Measurements from ENCODE around the gene HERC2.
"Not testable (repeated sequence)": the region's sequence is repeated elsewhere in the genome, so short reads cannot be mapped to it uniquely, and the experiment has no call there.

The HERC2 gene

DNA sequence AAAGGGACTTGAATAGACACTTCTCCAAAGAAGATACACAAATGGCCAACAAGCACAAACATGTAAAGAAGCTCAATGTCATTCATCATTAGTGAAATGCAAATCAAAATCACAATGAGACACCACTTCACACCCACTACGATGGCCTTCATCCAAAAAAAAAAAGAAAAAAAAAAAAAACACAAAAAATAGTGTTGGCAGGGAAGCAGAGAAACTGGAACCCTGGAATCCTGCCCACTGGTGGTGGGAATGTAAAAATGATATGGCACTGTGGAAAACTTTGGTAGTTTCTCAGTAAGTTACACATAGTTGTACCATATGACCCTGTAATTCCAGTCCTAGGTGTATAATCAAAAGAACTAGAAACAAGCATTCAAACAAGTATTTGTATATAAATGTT is 94.7 kb downstream of the HERC2 start:
- not testable (repeated sequence) for H3K36me3 ChIP-seq (ENCODE audit: insufficient read depth, low read length); H3K9me3 ChIP-seq (ENCODE audit: control insufficient read depth, insufficient read depth, low read length); H3K9ac ChIP-seq (ENCODE audit: low read depth, low read length); H3K4me1 ChIP-seq (ENCODE audit: insufficient read depth, low read length)

DNA sequence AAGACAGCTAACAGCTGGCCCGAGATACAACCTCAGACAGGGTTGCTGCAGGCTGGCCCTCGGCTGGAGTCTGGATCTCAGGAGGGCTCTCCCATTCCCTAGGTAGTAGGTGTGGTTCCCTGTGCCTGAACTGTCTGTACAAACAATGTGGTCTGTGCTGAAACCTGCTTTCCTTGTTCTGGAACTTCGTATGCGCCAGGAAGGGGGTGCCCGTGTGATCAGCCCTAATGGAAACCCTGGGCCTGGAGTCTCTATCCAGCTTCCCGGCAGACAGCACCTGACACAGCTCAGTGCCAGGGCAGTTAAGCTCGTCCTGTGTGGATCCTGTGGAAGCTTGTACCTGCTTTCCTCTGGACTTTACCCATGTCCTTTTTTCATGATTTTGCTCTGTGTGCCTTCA is 99.4 kb downstream of the HERC2 start:
- H3K4me1 ChIP-seq (ENCODE audit: insufficient read depth, low read length); H3K9ac ChIP-seq (ENCODE audit: low read depth, low read length); H3K36me3 ChIP-seq (ENCODE audit: insufficient read depth, low read length); H3K9me3 ChIP-seq (ENCODE audit: control insufficient read depth, insufficient read depth, low read length): not testable (repeated sequence)

DNA sequence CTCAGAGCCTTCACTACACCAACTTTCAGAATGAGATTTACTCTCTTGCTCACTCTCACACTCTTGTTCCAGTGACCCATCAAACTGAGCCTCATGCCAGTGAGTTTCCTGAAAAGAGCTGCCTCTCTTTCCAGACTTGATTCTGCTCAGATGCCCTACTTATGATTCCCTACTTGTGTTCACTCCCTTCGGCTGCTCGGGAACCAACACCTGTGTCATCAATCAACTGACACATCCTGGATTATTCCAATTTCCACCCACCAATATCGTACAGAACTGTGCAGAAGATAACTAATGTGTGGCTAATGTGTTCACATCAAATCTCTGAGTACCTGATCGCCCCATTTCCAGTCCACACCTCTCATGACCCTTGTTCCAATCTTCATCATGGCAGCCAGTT is 100.3 kb downstream of the HERC2 start:
- not testable (repeated sequence) for H3K36me3 ChIP-seq (ENCODE audit: insufficient read depth, low read length); H3K9me3 ChIP-seq (ENCODE audit: control insufficient read depth, insufficient read depth, low read length)

DNA sequence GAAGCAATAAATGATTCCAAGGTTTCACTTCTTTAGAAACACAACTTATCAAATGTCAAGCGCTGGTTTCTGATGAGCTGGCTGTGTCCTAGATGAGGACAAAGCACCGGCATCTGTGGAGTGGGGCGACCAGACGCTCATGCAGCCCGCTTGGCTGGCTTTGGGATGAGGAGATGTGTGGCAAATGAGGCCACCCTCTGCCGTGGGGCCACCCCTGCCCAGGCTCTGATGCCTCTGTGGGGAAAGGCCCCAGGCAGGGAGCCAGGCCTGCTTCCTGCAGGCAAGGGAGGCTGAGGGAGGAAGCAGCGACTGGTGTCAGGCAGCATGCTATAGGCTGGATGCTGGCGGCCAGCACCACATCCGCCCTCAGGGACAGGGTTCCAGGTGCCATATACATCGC is 102.9 kb downstream of the HERC2 start:
- Histone ChIP-seq H3K36me3 (ENCODE audit: insufficient read depth, low read length) (peaks cover 10% of the 10 kb centered on the region; the same call in 1 of the 2 replicates), H3K9me3 (ENCODE audit: control insufficient read depth, insufficient read depth, low read length) (no peaks in the 10 kb centered on the region), H3K4me1 (ENCODE audit: insufficient read depth, low read length) (no peaks in the 10 kb centered on the region), H3K9ac (ENCODE audit: low read depth, low read length) (no peak overlapping the region)

More for the DNA sequence above, 100.3 kb downstream of the HERC2 start:
- not testable (repeated sequence) for H3K9ac ChIP-seq (ENCODE audit: low read depth, low read length); H3K4me1 ChIP-seq (ENCODE audit: insufficient read depth, low read length)

DNA sequence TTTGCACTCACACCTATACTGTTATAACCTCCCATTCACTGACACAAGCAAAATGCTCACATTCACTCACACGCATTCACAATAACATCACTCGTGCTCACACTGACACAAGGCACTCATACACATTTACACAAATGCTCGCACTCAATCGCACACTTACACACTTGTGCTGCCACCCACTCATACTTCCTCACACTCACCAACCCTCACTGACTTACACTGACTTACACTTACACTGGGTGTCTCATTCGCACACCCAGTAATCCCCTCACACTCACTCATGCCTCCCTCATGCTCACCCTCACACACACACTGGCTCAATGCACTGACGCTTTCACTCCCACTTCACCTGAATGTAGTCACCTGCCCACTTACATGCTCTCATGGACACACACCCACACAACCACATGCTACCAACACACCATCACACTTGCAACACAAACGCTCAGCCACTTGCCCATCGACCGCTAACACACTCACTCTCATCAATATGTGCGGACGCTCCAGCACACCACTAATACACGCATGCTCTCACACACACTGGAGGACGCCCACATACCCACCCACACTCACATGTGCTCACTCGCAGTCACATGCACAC is 104.9 kb downstream of the HERC2 start:
- H3K9me3 ChIP-seq (ENCODE audit: control insufficient read depth, insufficient read depth, low read length); H3K4me1 ChIP-seq (ENCODE audit: insufficient read depth, low read length); H3K36me3 ChIP-seq (ENCODE audit: insufficient read depth, low read length); H3K9ac ChIP-seq (ENCODE audit: low read depth, low read length): not testable (repeated sequence)

DNA sequence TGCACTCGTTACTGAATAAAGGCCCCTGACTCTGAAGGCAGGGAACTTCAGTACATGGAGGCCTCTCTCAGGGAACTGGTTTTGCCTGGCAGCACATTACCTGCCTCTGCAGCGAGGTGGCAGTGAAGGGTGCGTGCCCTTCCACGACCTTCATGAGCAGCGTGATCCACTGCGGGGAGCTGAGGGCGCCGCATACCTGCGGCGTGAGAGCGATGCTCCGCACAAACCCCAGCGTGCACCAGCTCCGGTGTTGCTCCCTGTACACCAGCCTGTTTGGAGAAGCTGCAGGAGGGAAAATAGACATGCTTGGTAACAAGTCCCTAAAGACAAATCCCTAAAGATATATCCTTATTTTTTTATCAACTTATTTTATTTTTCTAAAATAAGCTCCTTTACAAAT is 106.5 kb downstream of the HERC2 start:
- not testable (repeated sequence) for H3K4me1 ChIP-seq (ENCODE audit: insufficient read depth, low read length); H3K36me3 ChIP-seq (ENCODE audit: insufficient read depth, low read length); H3K9ac ChIP-seq (ENCODE audit: low read depth, low read length); H3K9me3 ChIP-seq (ENCODE audit: control insufficient read depth, insufficient read depth, low read length)

DNA sequence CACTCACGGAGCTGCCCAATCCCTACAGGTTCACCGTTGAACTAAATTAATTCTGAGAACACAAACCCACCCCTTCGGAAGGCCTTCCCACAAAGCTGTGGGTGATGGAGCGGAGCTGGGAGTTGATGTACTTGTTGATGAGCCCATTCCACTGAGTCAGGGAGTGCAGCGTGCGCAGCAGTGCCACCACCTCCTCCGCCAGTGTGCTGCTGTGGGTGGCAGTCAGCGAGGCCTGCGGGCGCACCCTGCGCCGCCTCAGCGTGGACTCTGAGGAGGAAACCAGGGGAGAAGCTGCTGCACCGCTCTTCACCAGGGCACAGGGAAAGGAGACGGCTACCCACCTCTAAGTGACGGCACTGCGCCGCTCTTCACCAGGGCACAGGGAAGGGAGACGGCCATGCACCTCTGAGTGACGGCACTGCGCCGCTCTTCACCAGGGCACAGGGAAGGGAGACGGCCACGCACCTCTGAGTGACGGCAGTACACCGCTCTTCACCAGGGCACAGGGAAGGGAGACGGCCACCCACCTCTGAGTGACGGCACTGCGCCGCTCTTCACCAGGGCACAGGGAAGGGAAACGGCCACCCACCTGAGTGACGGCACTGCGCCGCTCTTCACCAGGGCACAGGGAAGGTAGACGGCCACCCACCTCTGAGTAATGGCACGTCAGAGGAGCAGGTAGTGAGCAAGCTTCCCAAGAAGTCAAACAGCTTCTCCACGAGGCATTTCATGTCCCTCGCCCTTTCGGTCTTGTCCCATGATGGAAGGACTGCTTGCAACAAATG is 107.8 kb downstream of the HERC2 start:
- not testable (repeated sequence) for H3K36me3 ChIP-seq (ENCODE audit: insufficient read depth, low read length); H3K9me3 ChIP-seq (ENCODE audit: control insufficient read depth, insufficient read depth, low read length); H3K9ac ChIP-seq (ENCODE audit: low read depth, low read length); H3K4me1 ChIP-seq (ENCODE audit: insufficient read depth, low read length)

DNA sequence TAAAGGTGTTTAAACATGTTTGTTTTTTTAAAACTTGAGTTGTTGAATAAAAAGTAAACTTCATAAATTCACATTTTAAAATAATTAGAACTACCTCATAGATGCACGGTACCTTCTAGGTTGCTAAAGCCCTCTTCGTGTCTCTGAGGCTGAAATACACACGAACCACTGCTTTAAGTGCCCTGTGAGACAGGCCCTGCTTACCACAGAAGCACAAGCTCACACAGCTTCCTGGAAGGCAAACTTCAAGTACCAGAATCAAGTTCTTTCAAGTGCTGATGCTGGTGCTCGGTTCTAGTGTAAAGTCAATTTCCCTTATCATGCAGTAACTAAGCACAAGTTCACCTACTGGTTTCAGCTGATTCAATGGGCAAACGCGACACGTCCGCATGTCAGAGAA is 108.6 kb downstream of the HERC2 start:
- H3K9me3 ChIP-seq (ENCODE audit: control insufficient read depth, insufficient read depth, low read length); H3K9ac ChIP-seq (ENCODE audit: low read depth, low read length); H3K36me3 ChIP-seq (ENCODE audit: insufficient read depth, low read length); H3K4me1 ChIP-seq (ENCODE audit: insufficient read depth, low read length): not testable (repeated sequence)

DNA sequence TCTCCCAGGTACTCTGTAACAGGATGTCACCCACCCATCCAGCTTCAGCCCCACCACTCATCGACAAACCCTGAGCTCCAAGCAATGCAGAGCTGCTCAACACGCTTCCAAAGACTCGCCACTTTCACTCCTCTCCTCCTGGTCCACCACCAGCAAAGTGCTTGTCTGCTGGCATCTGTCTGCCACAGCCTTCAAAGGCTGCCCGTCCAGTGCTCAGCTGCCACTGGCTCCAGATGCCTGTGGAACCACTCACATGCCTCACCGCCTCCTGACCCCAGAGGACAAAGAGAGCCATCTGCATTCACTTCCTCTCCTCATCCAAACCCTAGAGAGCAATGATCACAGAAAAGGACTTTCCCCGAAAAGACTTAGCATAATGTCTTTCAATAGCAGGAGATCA is 113.4 kb downstream of the HERC2 start:
- no peak overlapping the region for H3K9ac ChIP-seq (ENCODE audit: low read depth, low read length)
- no peaks in the 10 kb centered on the region for H3K9me3 ChIP-seq (ENCODE audit: control insufficient read depth, insufficient read depth, low read length)
- no peaks in the 10 kb centered on the region for H3K4me1 ChIP-seq (ENCODE audit: insufficient read depth, low read length)
- no peaks in the 10 kb centered on the region for H3K36me3 ChIP-seq (ENCODE audit: insufficient read depth, low read length)

DNA sequence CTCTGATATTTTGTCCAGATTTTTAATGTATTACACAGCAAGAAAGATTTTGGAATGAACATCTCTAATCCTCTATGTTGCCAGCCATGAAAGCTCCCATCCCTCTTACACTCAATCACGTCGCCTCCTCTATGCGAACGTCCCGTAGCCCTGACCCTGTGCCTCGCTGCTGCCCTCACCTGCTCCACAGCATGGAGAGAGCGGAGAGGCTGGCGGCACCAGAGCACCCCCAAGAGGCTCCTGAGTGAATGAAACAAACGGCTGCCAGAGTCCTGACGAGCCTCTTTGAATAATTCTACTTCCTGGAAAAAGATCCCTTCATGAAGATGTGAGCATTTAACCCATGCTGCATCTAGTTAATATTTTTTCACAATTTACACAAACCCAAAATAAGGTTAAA is 116.3 kb downstream of the HERC2 start:
- not testable (repeated sequence) for H3K9ac ChIP-seq (ENCODE audit: low read depth, low read length); H3K36me3 ChIP-seq (ENCODE audit: insufficient read depth, low read length); H3K4me1 ChIP-seq (ENCODE audit: insufficient read depth, low read length); H3K9me3 ChIP-seq (ENCODE audit: control insufficient read depth, insufficient read depth, low read length)

DNA sequence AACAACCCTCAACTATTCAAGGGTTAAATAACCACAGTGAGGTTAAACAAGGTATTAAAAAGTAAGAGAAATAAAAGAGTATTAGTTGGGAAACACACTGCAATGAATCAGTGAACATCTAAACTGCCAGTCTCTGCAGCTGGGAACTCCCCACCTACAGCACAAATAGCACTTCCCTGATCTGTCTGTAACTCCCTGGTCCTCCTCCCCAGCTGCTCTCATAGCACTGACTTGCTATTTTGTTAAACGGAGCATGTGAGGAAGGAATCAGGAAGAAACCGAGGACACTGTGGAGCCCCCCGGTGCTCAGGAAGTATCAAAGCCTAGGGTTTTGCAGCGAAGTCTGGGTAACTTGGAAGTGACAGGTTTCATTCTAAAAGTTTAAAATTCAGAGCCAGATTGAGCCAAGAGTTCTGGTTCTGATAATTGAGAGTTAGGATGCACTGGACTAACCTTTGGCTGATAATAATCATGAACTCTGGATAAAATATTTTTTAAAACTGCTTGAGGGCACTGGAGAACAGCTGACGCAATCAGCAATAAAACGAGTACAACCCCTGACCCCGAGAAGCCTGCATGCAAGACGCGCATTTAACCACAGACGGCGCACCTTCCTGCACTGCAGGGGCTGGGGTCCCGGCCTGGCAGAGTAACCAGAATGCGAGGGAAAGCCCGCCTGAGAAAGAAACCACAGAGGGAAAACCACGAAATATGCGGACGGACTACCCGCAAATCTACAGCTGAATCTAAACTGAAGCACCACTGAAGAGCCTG is 118.7 kb downstream of the HERC2 start:
- H3K36me3 ChIP-seq (ENCODE audit: insufficient read depth, low read length); H3K9me3 ChIP-seq (ENCODE audit: control insufficient read depth, insufficient read depth, low read length); H3K4me1 ChIP-seq (ENCODE audit: insufficient read depth, low read length); H3K9ac ChIP-seq (ENCODE audit: low read depth, low read length): not testable (repeated sequence)

DNA sequence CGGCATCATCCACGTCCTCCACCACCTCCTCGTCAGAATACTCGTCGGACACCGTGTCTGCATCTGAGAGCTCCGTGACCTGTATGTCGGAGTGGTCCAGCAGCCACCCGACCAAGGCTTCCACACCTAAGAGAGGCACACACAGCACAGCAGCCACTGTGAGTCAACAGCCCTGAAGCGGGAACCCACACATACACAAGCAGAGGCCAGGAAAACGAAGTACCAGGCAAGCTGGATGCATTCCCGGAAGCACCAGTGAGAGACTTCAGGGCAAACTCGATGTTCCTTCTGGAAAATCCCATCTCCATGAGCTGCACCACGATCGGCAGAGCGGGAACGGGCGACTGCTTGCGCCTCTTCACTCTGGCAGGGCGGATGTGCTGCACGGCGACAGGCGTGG is 119.9 kb downstream of the HERC2 start:
- not testable (repeated sequence) for H3K36me3 ChIP-seq (ENCODE audit: insufficient read depth, low read length); H3K9me3 ChIP-seq (ENCODE audit: control insufficient read depth, insufficient read depth, low read length); H3K9ac ChIP-seq (ENCODE audit: low read depth, low read length); H3K4me1 ChIP-seq (ENCODE audit: insufficient read depth, low read length)

DNA sequence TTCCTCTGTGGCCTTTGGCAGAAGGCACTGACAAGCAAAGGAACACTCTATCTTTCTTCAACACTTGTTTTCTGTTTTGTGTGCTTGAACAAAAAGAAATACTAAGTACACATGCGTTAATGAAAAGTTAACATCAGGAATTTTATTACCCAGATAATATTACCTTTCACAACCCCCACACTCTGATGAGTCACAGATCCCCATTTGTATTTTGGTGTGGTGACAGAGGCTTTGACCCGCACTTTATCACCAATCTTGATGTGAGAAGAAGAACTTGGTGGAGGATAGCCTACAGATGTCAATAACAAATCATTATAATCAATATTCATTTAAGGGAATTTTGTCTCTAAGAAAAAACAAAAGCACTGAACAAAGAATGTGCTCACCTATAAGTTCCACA is 123.8 kb downstream of the HERC2 start:
- not testable (repeated sequence) for H3K36me3 ChIP-seq (ENCODE audit: insufficient read depth, low read length); H3K9ac ChIP-seq (ENCODE audit: low read depth, low read length); H3K4me1 ChIP-seq (ENCODE audit: insufficient read depth, low read length); H3K9me3 ChIP-seq (ENCODE audit: control insufficient read depth, insufficient read depth, low read length)

DNA sequence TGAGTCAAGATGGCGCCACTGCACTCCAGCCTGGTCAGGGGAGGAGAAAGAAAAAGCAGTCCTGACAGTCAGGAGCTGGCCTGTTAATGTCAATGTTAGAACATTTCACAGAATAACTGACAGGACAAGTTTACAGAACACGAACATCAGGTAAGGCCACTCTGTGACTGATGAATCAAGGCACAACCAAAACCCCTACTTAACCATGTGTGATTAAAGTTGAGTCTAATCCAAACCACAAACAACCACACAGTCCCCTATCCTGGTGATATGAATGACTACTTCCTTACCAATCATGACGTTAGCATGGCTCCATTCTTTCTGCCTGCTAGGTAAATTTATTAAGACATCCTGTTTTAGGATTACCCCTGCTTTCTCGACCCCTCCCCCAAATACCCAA is 124.3 kb downstream of the HERC2 start:
- H3K9ac ChIP-seq (ENCODE audit: low read depth, low read length); H3K9me3 ChIP-seq (ENCODE audit: control insufficient read depth, insufficient read depth, low read length); H3K36me3 ChIP-seq (ENCODE audit: insufficient read depth, low read length): not testable (repeated sequence)

DNA sequence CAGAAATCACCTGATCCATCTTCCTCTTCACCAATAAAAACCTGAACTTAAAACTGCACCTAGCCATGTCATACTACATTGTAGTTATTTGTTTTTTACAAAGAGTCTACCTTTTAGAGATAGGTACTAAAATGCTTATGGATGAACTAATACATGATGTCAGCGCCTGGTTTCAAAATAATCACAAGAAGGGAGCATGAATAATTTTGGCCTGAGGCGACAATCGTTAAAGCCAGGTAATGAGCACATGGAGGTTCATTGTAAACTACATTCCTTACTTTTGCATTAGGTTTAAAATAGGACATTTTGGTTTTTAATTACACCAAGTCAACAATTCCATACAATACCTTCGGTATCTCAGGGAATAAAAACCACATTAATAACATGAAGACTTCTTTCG is 125.4 kb downstream of the HERC2 start:
- not testable (repeated sequence) for H3K36me3 ChIP-seq (ENCODE audit: insufficient read depth, low read length); H3K9ac ChIP-seq (ENCODE audit: low read depth, low read length); H3K9me3 ChIP-seq (ENCODE audit: control insufficient read depth, insufficient read depth, low read length); H3K4me1 ChIP-seq (ENCODE audit: insufficient read depth, low read length)

More for the DNA sequence above, 124.3 kb downstream of the HERC2 start:
- H3K4me1 ChIP-seq (ENCODE audit: insufficient read depth, low read length) = not testable (repeated sequence)
